H9 (cell line): ENCODE results near the gene MAD1L1. TPM values are rescaled to one million over a fixed set of nuclear protein-coding genes. Genes with fewer than 3 reads are reported as not detected.

Experiments used
- DNase-seq: peaks from one replicate; pipeline ENCODE4 v3.0.0-alpha.2; 2017
- H2AFZ ChIP-seq: one replicate; pipeline ENCODE4 v1.6.1; 2013; ENCODE audit warnings: mild to moderate bottlenecking, low read length, control low read depth, moderate library complexity
- H2AK5ac ChIP-seq: 2 replicates; pipeline ENCODE4 v1.6.1; 2013; ENCODE audit warnings: low read length, control low read depth, mixed read lengths; ENCODE audit not compliant: insufficient read length
- H2BK120ac ChIP-seq: one replicate; pipeline ENCODE4 v1.6.1; 2013; ENCODE audit warnings: low read depth, mild to moderate bottlenecking, low read length, control low read depth, inconsistent platforms; ENCODE audit not compliant: poor library complexity, severe bottlenecking
- H2BK12ac ChIP-seq: 2 replicates; pipeline ENCODE4 v1.6.1; 2013; ENCODE audit warnings: low read length, control low read depth, mixed read lengths, low read depth; ENCODE audit not compliant: insufficient read length
- H2BK15ac ChIP-seq: 2 replicates; pipeline ENCODE4 v1.6.1; 2013; ENCODE audit warnings: low read depth, low read length, control low read depth
- H2BK20ac ChIP-seq: one replicate; pipeline ENCODE4 v1.6.1; 2013; ENCODE audit warnings: low read depth, mild to moderate bottlenecking, low read length, control low read depth, inconsistent platforms; ENCODE audit not compliant: poor library complexity, severe bottlenecking
- H2BK5ac ChIP-seq: 2 replicates; pipeline ENCODE4 v1.6.1; 2013; ENCODE audit warnings: low read length, control low read depth, mixed read lengths; ENCODE audit not compliant: insufficient read length
- H3K14ac ChIP-seq: 2 replicates; pipeline ENCODE4 v1.6.1; 2013; ENCODE audit warnings: low read length, control low read depth; ENCODE audit not compliant: insufficient read depth
- H3K18ac ChIP-seq: 2 replicates; pipeline ENCODE4 v1.6.1; 2013; ENCODE audit warnings: low read depth, mild to moderate bottlenecking, mixed read lengths, low read length, control low read depth; ENCODE audit not compliant: insufficient read length
- H3K23ac ChIP-seq: 2 replicates; pipeline ENCODE4 v1.6.1; 2013; ENCODE audit warnings: low read length, control low read depth, mixed read lengths, low read depth; ENCODE audit not compliant: insufficient read length
- H3K23me2 ChIP-seq: 2 replicates; pipeline ENCODE4 v1.6.1; 2013; ENCODE audit warnings: low read depth, mild to moderate bottlenecking, mixed read lengths, low read length, control low read depth; ENCODE audit not compliant: insufficient read length, poor library complexity, severe bottlenecking
- H3K27ac ChIP-seq: 2 replicates; pipeline ENCODE4 v1.5.1; 2013; ENCODE audit warnings: low read length, control low read depth, mixed read lengths, low read depth; ENCODE audit not compliant: insufficient read length
- H3K27me3 ChIP-seq: 2 replicates; pipeline ENCODE4 v1.6.1; 2013; ENCODE audit warnings: low read length, control low read depth, inconsistent platforms; ENCODE audit not compliant: insufficient read depth
- H3K4ac ChIP-seq: 2 replicates; pipeline ENCODE4 v1.6.1; 2013; ENCODE audit warnings: low read depth, mild to moderate bottlenecking, control low read depth, inconsistent platforms, low read length, moderate library complexity
- H3K4me1 ChIP-seq: 2 replicates; pipeline ENCODE4 v1.6.1; 2013; ENCODE audit warnings: low read length, control low read depth, inconsistent platforms; ENCODE audit not compliant: insufficient read depth
- H3K4me2 ChIP-seq: 2 replicates; pipeline ENCODE4 v1.6.1; 2013; ENCODE audit warnings: low read length, control low read depth, mixed read lengths; ENCODE audit not compliant: insufficient read length, insufficient read depth
- H3K56ac ChIP-seq: 2 replicates; pipeline ENCODE4 v1.6.1; 2013; ENCODE audit warnings: low read depth, mild to moderate bottlenecking, mixed read lengths, low read length, control low read depth; ENCODE audit not compliant: insufficient read length
- H3K79me1 ChIP-seq: 2 replicates; pipeline ENCODE4 v1.6.1; 2013; ENCODE audit warnings: low read depth, mild to moderate bottlenecking, moderate library complexity, low read length, control low read depth, inconsistent platforms; ENCODE audit not compliant: insufficient read depth, poor library complexity, severe bottlenecking
- H3K79me2 ChIP-seq: 2 replicates; pipeline ENCODE4 v1.6.1; 2013; ENCODE audit warnings: low read length, control low read depth, inconsistent platforms; ENCODE audit not compliant: insufficient read depth
- H3K9ac ChIP-seq: 2 replicates; pipeline ENCODE4 v1.6.1; 2013; ENCODE audit warnings: low read length, control low read depth, mixed read lengths; ENCODE audit not compliant: insufficient read length; ENCODE audit errors: extremely low read depth
- H3K9me3 ChIP-seq: one replicate; pipeline ENCODE4 v1.6.1; 2013; ENCODE audit warnings: low read depth, low read length, inconsistent platforms; ENCODE audit not compliant: control insufficient read depth
- H3T11ph ChIP-seq: one replicate; pipeline ENCODE4 v1.6.1; 2013; ENCODE audit warnings: mild to moderate bottlenecking, low read length, control low read depth, inconsistent platforms
- H4K20me1 ChIP-seq: one replicate; pipeline ENCODE4 v1.6.1; 2013; ENCODE audit not compliant: control insufficient read depth, insufficient read length, insufficient read depth
- H4K5ac ChIP-seq: 2 replicates; pipeline ENCODE4 v1.6.1; 2013; ENCODE audit warnings: low read depth, mild to moderate bottlenecking, mixed read lengths, low read length, control low read depth; ENCODE audit not compliant: insufficient read length
- H4K8ac ChIP-seq: replicated peaks from 2 replicates; pipeline ENCODE4 v1.6.1; 2013; ENCODE audit warnings: low read length, control low read depth, mixed read lengths, low read depth; ENCODE audit not compliant: insufficient read length
- H4K91ac ChIP-seq: 2 replicates; pipeline ENCODE4 v1.6.1; 2013; ENCODE audit warnings: low read depth, mild to moderate bottlenecking, moderate library complexity, mixed read lengths, low read length, control low read depth; ENCODE audit not compliant: insufficient read length
- H3K27ac Mint-ChIP-seq, 3 experiments: 2 replicates in 2 of 3; 3 replicates in 1 of 3; pipeline ENCODE4 v1.8.0; 2020 to 2021; ENCODE audit warnings: mixed read lengths in 3 of 3, mild to moderate bottlenecking in 1 of 3, moderate library complexity in 1 of 3
- H3K27me3 Mint-ChIP-seq: 2 replicates; pipeline ENCODE4 v1.8.0; 2021; ENCODE audit warnings: low read depth, mild to moderate bottlenecking, moderate library complexity, mixed read lengths
- H3K36me3 Mint-ChIP-seq, 3 experiments: 2 replicates in 2 of 3; 3 replicates in 1 of 3; pipeline ENCODE4 v1.8.0; 2020 to 2021; ENCODE audit warnings: low read depth in 3 of 3, mixed read lengths in 3 of 3; ENCODE audit not compliant: insufficient read depth in 1 of 3
- H3K4me1 Mint-ChIP-seq, 2 experiments: 2 replicates each; pipeline ENCODE4 v1.8.0; 2020; ENCODE audit warnings: mixed read lengths in 2 of 2
- H3K4me3 Mint-ChIP-seq, 2 experiments: 2 replicates in 1 of 2; 3 replicates in 1 of 2; pipeline ENCODE4 v1.8.0; 2020 to 2021; ENCODE audit warnings: mild to moderate bottlenecking in 2 of 2, mixed read lengths in 2 of 2, moderate library complexity in 1 of 2
- H3K9me3 Mint-ChIP-seq, 2 experiments: 2 replicates in 1 of 2; 3 replicates in 1 of 2; pipeline ENCODE4 v1.8.0; 2020; ENCODE audit warnings: mild to moderate bottlenecking in 2 of 2, mixed read lengths in 2 of 2, moderate library complexity in 1 of 2
- CTCF ChIP-seq: fragments of 200-600 bp; sonication (generic); conservative IDR thresholded peaks from 3 replicates; pipeline ENCODE4 v1.8.0; 2021; ENCODE audit warnings: antibody characterized with exemption, mild to moderate bottlenecking
- WGBS: extraction: QIAGEN DNeasy Blood & Tissue Kit; methylation state at CpG from one replicate; pipeline ENCODE4 v1.1.7; 2013; ENCODE audit warnings: missing lambda C conversion rate, low lambda C conversion rate, mixed read lengths; ENCODE audit not compliant: insufficient read length; ENCODE audit errors: extremely low coverage; 5-methylcytosine and 5-hydroxymethylcytosine counted together
- total RNA-seq: library from RNA; stranded (reverse); gene quantifications from 2 replicates; pipeline ENCODE4 v1.2.1, GENCODE V29; 2021

The MAD1L1 gene
- total RNA-seq, 1 experiment from 2014 or later: 39.0 TPM

- no peak overlapping the region for H2BK15ac ChIP-seq
- WGBS: no CpG with 5 or more reads among the region's 22 CpGs
Observed at GRCh38 chr7:1907751-1908365, 324.9 kb downstream of the MAD1L1 start.

More at GRCh38 chr7:1907751-1908365, 324.9 kb downstream of the MAD1L1 start:
- H4K91ac ChIP-seq: no peak overlapping the region
- no peak overlapping the region for H2AFZ ChIP-seq
- no peaks in the 10 kb centered on the region for H3K79me2 ChIP-seq
- no peak overlapping the region for H4K5ac ChIP-seq
- no peak overlapping the region for H3T11ph ChIP-seq
- H4K8ac ChIP-seq: no peak overlapping the region
- no peak for TF ChIP-seq CTCF
- no peak overlapping the region for H3K23ac ChIP-seq
- no peak for DNase-seq
- no peaks in the 10 kb centered on the region for H4K20me1 ChIP-seq
- H3K27me3 Mint-ChIP-seq: no peaks in the 10 kb centered on the region
- H3K36me3 Mint-ChIP-seq: peaks cover 0 to 2% (median 0%) of the 10 kb centered on the region in 3 experiments; a peak in 1 of 7 replicates
- H3K4ac ChIP-seq: no peak overlapping the region
- H2BK5ac ChIP-seq: no peak overlapping the region
- no peak overlapping the region for H3K4me3 Mint-ChIP-seq
- no peak overlapping the region for H2BK20ac ChIP-seq
- peaks cover under 1 to 3% of the 10 kb centered on the region in 2 experiments; a peak in 3 of 4 replicates for H3K4me1 Mint-ChIP-seq
- no peak overlapping the region for H3K9ac ChIP-seq
- no peaks in the 10 kb centered on the region for H3K9me3 ChIP-seq
- no peak overlapping the region for H3K18ac ChIP-seq
- no peak overlapping the region for H2AK5ac ChIP-seq
- H3K23me2 ChIP-seq: no peaks in the 10 kb centered on the region
- H3K27ac ChIP-seq: no peak overlapping the region
- H3K27ac Mint-ChIP-seq: no peak overlapping the region
- H3K79me1 ChIP-seq: no peaks in the 10 kb centered on the region
- H3K4me2 ChIP-seq: no peak overlapping the region
- no peak overlapping the region for H3K56ac ChIP-seq
- no peaks in the 10 kb centered on the region for H3K9me3 Mint-ChIP-seq
- H3K27me3 ChIP-seq: no peaks in the 10 kb centered on the region
- H2BK120ac ChIP-seq: no peak overlapping the region
- H3K4me1 ChIP-seq: no peaks in the 10 kb centered on the region
- no peak overlapping the region for H2BK12ac ChIP-seq
- no peak overlapping the region; the same call in 1 of the 2 replicates for H3K14ac ChIP-seq
